HepG2 (cell line): ENCODE measurements around the gene TLK1. TPM values are rescaled to one million over a fixed set of nuclear protein-coding genes. Genes with fewer than 3 reads are reported as not detected.

ENCODE experiments used
- EHMT2 ChIP-seq: fragments of 200-600 bp; sonication (generic); IDR thresholded peaks from 2 replicates; pipeline ENCODE4 v1.7.0; 2017; ENCODE audit warnings: antibody characterized with exemption, low read depth, low read length, borderline replicate concordance
- FOXJ3 ChIP-seq: sonication (generic); formaldehyde crosslinking; IDR thresholded peaks from 2 replicates; pipeline ENCODE4 v1.4.0; 2020; ENCODE audit warnings: missing genetic modification reagents, mild to moderate bottlenecking, borderline replicate concordance
- KLF9 ChIP-seq: IDR thresholded peaks from 2 replicates; pipeline ENCODE4 v1.6.1; 2016; ENCODE audit warnings: low read depth
- SAP130 ChIP-seq: IDR thresholded peaks from 2 replicates; pipeline ENCODE4 v1.6.1; 2016; ENCODE audit warnings: low read depth
- SOX13 ChIP-seq, 3 experiments: fragments of 450-650 bp in 1 of 3; sonication (generic) in 1 of 3; formaldehyde crosslinking in 1 of 3; IDR thresholded peaks in 2 of 3; conservative IDR thresholded peaks in 1 of 3; 2 replicates each; pipeline versions ENCODE4 v1.5.0 to v1.6.1; 2016 to 2020; ENCODE audit warnings: antibody characterized with exemption in 1 of 3, mild to moderate bottlenecking in 1 of 3, missing compliant biosample characterization in 1 of 3, missing genetic modification reagents in 1 of 3, moderate library complexity in 1 of 3
- TGIF2 ChIP-seq: IDR thresholded peaks from 2 replicates; pipeline ENCODE4 v1.6.1; 2016; ENCODE audit warnings: control low read depth, missing compliant biosample characterization
- ZMYM3 ChIP-seq: sonication (generic); formaldehyde crosslinking; IDR thresholded peaks from 2 replicates; pipeline ENCODE4 v1.5.1; 2020; ENCODE audit warnings: mild to moderate bottlenecking, missing genetic modification reagents
- ZNF317 ChIP-seq: sonication (generic); formaldehyde crosslinking; IDR thresholded peaks from 2 replicates; pipeline ENCODE4 v1.5.0; 2020; ENCODE audit warnings: mild to moderate bottlenecking, missing genetic modification reagents
- ZNF550 ChIP-seq: sonication (generic); formaldehyde crosslinking; IDR thresholded peaks from 2 replicates; pipeline ENCODE4 v1.4.0; 2020; ENCODE audit warnings: mild to moderate bottlenecking, missing genetic modification reagents, borderline replicate concordance
- ZNF577 ChIP-seq: sonication (generic); formaldehyde crosslinking; IDR thresholded peaks from 2 replicates; pipeline ENCODE4 v1.4.0; 2020; ENCODE audit warnings: mild to moderate bottlenecking, low read depth, missing genetic modification reagents, borderline replicate concordance
- ZNF891 ChIP-seq: sonication (generic); formaldehyde crosslinking; IDR thresholded peaks from 2 replicates; pipeline ENCODE4 v1.5.0; 2020; ENCODE audit warnings: mild to moderate bottlenecking, missing genetic modification reagents
- polyA plus RNA-seq, 8 experiments: library from polyadenylated mRNA; depleted of rRNA in 3 of 8; stranded (reverse) in 7 of 8; unstranded in 1 of 8; fragments of >200 nt; fragmentation: Illumina TruSeq in 4 of 8; extraction: Trizol in 4 of 8; gene quantifications; 2 replicates each; pipeline versions ENCODE4 v1.2.1 to v1.2.3, GENCODE V29; 2011 to 2016; ENCODE audit warnings: low read depth in 4 of 8, missing spikeins in 1 of 8, mixed read lengths in 1 of 8; ENCODE audit not compliant: insufficient read depth in 1 of 8
- total RNA-seq, 5 experiments: library from RNA; depleted of rRNA; stranded (reverse); fragments of >200 nt; fragmentation: Illumina TruSeq; extraction: Trizol; gene quantifications; 2 replicates each; pipeline ENCODE4 v1.2.3, GENCODE V29; 2016; ENCODE audit warnings: low read depth in 1 of 5
- TF ChIP-seq, protein P1 (sequence below): sonication (generic); formaldehyde crosslinking; IDR thresholded peaks from 2 replicates; pipeline ENCODE4 v1.9.0; 2021; ENCODE audit warnings: missing genetic modification reagents, borderline replicate concordance
- TF ChIP-seq, protein P2 (sequence below): IDR thresholded peaks from 2 replicates; pipeline ENCODE4 v1.6.1; 2012; ENCODE audit warnings: low read length, improper control_type of control experiment
- TF ChIP-seq, protein P3 (sequence below): sonication (generic); formaldehyde crosslinking; conservative IDR thresholded peaks from 2 replicates; pipeline ENCODE4 v1.8.0; 2022; ENCODE audit warnings: missing genetic modification reagents
- TF ChIP-seq, protein P4 (sequence below): sonication (generic); formaldehyde crosslinking; IDR thresholded peaks from 2 replicates; pipeline ENCODE4 v1.4.0; 2020; ENCODE audit warnings: missing genetic modification reagents, mild to moderate bottlenecking, borderline replicate concordance
- TF ChIP-seq, protein P5 (sequence below): sonication (generic); formaldehyde crosslinking; IDR thresholded peaks from 2 replicates; pipeline ENCODE4 v1.5.0; 2020; ENCODE audit warnings: missing genetic modification reagents

Gene TLK1
- total and polyA plus RNA-seq, 2 of the 13 experiments (the other 11 are each of a cell fraction or from before 2014, with no cell fraction given), result 16.8 to 28.7 TPM

DNA sequence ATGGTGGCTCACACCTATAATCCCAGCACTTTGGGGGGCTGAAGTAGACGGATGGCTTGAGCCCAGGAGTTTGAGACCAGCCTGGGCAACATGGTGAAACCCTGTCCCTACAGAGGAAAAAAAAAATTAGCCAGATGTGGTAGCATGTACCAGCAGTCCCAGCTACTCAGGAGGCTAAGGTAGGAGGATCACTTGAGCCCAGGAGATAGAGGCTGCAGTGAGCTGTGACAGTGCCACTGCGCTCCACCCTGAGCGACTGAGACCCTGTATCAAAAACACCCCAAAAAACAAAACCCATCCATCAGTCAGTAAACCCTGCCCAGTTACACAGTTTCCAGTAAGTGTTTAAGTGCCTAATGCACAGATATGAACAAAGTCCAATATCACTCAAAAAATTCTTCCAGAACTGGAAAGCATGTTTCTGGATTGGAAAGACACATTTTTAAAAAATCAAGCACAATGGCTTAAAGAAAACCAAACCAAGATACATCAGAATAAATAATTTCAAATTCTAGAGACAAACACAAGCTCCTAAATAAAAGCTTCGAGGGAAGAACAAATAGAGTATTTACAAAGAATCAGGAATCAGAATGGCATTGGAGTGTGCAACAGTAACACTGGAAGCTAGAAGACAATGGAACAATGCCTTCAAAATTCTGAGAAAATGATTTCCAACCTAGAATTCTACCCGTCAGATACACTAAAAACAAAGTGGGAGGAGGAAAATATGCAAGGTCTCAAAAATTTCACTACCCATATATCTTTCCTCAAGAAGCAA, 72.4 kb downstream of the TLK1 start (continued):
- TF ChIP-seq, protein P1, sequence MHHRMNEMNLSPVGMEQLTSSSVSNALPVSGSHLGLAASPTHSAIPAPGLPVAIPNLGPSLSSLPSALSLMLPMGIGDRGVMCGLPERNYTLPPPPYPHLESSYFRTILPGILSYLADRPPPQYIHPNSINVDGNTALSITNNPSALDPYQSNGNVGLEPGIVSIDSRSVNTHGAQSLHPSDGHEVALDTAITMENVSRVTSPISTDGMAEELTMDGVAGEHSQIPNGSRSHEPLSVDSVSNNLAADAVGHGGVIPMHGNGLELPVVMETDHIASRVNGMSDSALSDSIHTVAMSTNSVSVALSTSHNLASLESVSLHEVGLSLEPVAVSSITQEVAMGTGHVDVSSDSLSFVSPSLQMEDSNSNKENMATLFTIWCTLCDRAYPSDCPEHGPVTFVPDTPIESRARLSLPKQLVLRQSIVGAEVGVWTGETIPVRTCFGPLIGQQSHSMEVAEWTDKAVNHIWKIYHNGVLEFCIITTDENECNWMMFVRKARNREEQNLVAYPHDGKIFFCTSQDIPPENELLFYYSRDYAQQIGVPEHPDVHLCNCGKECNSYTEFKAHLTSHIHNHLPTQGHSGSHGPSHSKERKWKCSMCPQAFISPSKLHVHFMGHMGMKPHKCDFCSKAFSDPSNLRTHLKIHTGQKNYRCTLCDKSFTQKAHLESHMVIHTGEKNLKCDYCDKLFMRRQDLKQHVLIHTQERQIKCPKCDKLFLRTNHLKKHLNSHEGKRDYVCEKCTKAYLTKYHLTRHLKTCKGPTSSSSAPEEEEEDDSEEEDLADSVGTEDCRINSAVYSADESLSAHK, result no peak
- TF ChIP-seq ZNF891 (CRISPR knock-in tag) (no peak), SOX13 (IDR thresholded peaks at IDR 0.05) (no peak), SOX13 (CRISPR knock-in tag; conservative IDR thresholded peaks at IDR 0.05 in 1 of 2, IDR thresholded peaks at IDR 0.05 in 1 of 2) (peak in 1 of 2 experiments; percentile 40; a peak in 1 of 4 replicates), ZNF317 (CRISPR knock-in tag) (peak; percentile 98), ZNF550 (CRISPR knock-in tag) (no peak), FOXJ3 (CRISPR knock-in tag) (0 out of 2 replicates have a peak, but pooled peaks have one; percentile 29), TGIF2 (CRISPR knock-in tag) (no peak), SAP130 (0 out of 2 replicates have a peak, but pooled peaks have one; percentile 9), ZMYM3 (CRISPR knock-in tag) (peak; percentile 67), EHMT2 (no peak), ZNF577 (no peak), KLF9 (CRISPR knock-in tag) (no peak)
- TF ChIP-seq, protein P2, sequence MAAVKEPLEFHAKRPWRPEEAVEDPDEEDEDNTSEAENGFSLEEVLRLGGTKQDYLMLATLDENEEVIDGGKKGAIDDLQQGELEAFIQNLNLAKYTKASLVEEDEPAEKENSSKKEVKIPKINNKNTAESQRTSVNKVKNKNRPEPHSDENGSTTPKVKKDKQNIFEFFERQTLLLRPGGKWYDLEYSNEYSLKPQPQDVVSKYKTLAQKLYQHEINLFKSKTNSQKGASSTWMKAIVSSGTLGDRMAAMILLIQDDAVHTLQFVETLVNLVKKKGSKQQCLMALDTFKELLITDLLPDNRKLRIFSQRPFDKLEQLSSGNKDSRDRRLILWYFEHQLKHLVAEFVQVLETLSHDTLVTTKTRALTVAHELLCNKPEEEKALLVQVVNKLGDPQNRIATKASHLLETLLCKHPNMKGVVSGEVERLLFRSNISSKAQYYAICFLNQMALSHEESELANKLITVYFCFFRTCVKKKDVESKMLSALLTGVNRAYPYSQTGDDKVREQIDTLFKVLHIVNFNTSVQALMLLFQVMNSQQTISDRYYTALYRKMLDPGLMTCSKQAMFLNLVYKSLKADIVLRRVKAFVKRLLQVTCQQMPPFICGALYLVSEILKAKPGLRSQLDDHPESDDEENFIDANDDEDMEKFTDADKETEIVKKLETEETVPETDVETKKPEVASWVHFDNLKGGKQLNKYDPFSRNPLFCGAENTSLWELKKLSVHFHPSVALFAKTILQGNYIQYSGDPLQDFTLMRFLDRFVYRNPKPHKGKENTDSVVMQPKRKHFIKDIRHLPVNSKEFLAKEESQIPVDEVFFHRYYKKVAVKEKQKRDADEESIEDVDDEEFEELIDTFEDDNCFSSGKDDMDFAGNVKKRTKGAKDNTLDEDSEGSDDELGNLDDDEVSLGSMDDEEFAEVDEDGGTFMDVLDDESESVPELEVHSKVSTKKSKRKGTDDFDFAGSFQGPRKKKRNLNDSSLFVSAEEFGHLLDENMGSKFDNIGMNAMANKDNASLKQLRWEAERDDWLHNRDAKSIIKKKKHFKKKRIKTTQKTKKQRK, result no peak
- TF ChIP-seq, protein P3, sequence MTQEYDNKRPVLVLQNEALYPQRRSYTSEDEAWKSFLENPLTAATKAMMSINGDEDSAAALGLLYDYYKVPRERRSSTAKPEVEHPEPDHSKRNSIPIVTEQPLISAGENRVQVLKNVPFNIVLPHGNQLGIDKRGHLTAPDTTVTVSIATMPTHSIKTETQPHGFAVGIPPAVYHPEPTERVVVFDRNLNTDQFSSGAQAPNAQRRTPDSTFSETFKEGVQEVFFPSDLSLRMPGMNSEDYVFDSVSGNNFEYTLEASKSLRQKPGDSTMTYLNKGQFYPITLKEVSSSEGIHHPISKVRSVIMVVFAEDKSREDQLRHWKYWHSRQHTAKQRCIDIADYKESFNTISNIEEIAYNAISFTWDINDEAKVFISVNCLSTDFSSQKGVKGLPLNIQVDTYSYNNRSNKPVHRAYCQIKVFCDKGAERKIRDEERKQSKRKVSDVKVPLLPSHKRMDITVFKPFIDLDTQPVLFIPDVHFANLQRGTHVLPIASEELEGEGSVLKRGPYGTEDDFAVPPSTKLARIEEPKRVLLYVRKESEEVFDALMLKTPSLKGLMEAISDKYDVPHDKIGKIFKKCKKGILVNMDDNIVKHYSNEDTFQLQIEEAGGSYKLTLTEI, result no peak
- TF ChIP-seq, protein P4, sequence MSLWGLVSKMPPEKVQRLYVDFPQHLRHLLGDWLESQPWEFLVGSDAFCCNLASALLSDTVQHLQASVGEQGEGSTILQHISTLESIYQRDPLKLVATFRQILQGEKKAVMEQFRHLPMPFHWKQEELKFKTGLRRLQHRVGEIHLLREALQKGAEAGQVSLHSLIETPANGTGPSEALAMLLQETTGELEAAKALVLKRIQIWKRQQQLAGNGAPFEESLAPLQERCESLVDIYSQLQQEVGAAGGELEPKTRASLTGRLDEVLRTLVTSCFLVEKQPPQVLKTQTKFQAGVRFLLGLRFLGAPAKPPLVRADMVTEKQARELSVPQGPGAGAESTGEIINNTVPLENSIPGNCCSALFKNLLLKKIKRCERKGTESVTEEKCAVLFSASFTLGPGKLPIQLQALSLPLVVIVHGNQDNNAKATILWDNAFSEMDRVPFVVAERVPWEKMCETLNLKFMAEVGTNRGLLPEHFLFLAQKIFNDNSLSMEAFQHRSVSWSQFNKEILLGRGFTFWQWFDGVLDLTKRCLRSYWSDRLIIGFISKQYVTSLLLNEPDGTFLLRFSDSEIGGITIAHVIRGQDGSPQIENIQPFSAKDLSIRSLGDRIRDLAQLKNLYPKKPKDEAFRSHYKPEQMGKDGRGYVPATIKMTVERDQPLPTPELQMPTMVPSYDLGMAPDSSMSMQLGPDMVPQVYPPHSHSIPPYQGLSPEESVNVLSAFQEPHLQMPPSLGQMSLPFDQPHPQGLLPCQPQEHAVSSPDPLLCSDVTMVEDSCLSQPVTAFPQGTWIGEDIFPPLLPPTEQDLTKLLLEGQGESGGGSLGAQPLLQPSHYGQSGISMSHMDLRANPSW, result no peak
- TF ChIP-seq, protein P5, sequence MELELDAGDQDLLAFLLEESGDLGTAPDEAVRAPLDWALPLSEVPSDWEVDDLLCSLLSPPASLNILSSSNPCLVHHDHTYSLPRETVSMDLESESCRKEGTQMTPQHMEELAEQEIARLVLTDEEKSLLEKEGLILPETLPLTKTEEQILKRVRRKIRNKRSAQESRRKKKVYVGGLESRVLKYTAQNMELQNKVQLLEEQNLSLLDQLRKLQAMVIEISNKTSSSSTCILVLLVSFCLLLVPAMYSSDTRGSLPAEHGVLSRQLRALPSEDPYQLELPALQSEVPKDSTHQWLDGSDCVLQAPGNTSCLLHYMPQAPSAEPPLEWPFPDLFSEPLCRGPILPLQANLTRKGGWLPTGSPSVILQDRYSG, result 0 out of 2 replicates have a peak, but pooled peaks have one; percentile 28
